ENCODE results near the gene RADX. TPM values are rescaled to one million over a fixed set of nuclear protein-coding genes. Genes with fewer than 3 reads are reported as not detected.

Gene RADX
- total RNA-seq, 2 experiments from 2014 or later: 30.8 to 35.7 TPM

GRCh38 chrX:106672527-106672926 is 60.7 kb downstream of the RADX start:
- BruUV-seq (replicated peaks): no TSS peak
- no peak overlapping the region for H3K27ac ChIP-seq (ENCODE audit: low read depth, low read length, poor library complexity, severe bottlenecking)
- intact Hi-C loops (cut with micrococcal nuclease; ENCODE audit: unreplicated experiment): no loop called here
- POLR2A ChIA-PET: no interaction called here
- TF ChIP-seq, protein P1, sequence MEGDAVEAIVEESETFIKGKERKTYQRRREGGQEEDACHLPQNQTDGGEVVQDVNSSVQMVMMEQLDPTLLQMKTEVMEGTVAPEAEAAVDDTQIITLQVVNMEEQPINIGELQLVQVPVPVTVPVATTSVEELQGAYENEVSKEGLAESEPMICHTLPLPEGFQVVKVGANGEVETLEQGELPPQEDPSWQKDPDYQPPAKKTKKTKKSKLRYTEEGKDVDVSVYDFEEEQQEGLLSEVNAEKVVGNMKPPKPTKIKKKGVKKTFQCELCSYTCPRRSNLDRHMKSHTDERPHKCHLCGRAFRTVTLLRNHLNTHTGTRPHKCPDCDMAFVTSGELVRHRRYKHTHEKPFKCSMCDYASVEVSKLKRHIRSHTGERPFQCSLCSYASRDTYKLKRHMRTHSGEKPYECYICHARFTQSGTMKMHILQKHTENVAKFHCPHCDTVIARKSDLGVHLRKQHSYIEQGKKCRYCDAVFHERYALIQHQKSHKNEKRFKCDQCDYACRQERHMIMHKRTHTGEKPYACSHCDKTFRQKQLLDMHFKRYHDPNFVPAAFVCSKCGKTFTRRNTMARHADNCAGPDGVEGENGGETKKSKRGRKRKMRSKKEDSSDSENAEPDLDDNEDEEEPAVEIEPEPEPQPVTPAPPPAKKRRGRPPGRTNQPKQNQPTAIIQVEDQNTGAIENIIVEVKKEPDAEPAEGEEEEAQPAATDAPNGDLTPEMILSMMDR (conservative IDR thresholded peaks at IDR 0.05; ENCODE audit: low read length): no peak
- TF ChIP-seq EZH2phosphoT487 (IDR thresholded peaks at IDR 0.05; ENCODE audit: borderline replicate concordance, low read depth, low read length): no peak
- no peak for DNase-seq (ENCODE audit: low spot score)
- no peaks in the 10 kb centered on the region for H3K36me3 ChIP-seq (ENCODE audit: insufficient read depth, low read length)
- CTCF ChIA-PET (ENCODE audit: unreplicated experiment): no interaction called here
- no peaks in the 10 kb centered on the region for H3K4me1 ChIP-seq (ENCODE audit: insufficient read depth, low read length, poor library complexity, severe bottlenecking)
- H3K79me2 ChIP-seq (ENCODE audit: insufficient read depth, low read depth, low read length): no peaks in the 10 kb centered on the region
- H4K20me1 ChIP-seq (ENCODE audit: insufficient read depth, low read length): no peaks in the 10 kb centered on the region
- no peaks in the 10 kb centered on the region for H3K9me2 ChIP-seq (ENCODE audit: insufficient read depth, low read length)
- no peaks in the 10 kb centered on the region for H3K9me3 ChIP-seq (ENCODE audit: low read length)
- no peak overlapping the region for H2AFZ ChIP-seq (ENCODE audit: low read length)
- H3K4me3 ChIP-seq (ENCODE audit: low read depth, low read length, poor library complexity, severe bottlenecking): no peak overlapping the region
- no peak overlapping the region for H3K4me2 ChIP-seq (ENCODE audit: low read length)

DNA sequence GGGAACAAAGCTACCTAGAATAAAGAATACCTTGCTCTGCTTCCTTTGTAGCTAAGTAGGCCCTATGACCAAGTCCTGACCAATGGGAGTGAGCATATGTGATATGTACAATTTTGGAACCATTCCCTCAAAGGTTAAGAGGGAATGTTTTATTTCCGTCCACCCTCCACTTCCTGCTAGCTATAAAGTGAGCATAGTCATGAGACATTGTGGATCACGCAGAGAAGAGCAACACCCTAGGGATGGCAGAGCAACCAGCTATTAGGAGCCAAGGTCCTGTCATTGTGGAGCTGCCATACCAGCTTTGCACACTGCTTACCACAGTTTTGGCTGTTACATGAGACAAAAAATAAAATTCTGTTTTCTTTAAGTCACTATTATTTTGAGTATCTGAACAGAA is 68.9 kb downstream of the RADX start:
- H3K9me2 ChIP-seq (ENCODE audit: insufficient read depth, low read length): no peaks in the 10 kb centered on the region
- no peaks in the 10 kb centered on the region for H3K9me3 ChIP-seq (ENCODE audit: low read length)
- CTCF ChIA-PET (ENCODE audit: unreplicated experiment): no interaction called here
- no TSS peak for BruUV-seq (replicated peaks)
- H3K4me2 ChIP-seq (ENCODE audit: low read length): no peak overlapping the region
- POLR2A ChIA-PET: interaction anchor here (0.7 to 1.3 kb wide), 2 partner anchors 9 to 980 kb away, joined by 3 read pairs; no protein-coding TSS in a partner anchor
- H4K20me1 ChIP-seq (ENCODE audit: insufficient read depth, low read length): no peaks in the 10 kb centered on the region
- H2AFZ ChIP-seq (ENCODE audit: low read length): no peak overlapping the region
- no peaks in the 10 kb centered on the region for H3K79me2 ChIP-seq (ENCODE audit: insufficient read depth, low read depth, low read length)
- no peak overlapping the region for H3K27ac ChIP-seq (ENCODE audit: low read depth, low read length, poor library complexity, severe bottlenecking)
- no peak for DNase-seq (ENCODE audit: low spot score)
- intact Hi-C loops (cut with micrococcal nuclease; ENCODE audit: unreplicated experiment): no loop called here
- TF ChIP-seq, protein P1 (conservative IDR thresholded peaks at IDR 0.05; ENCODE audit: low read length): no peak
- no peak for TF ChIP-seq EZH2phosphoT487 (IDR thresholded peaks at IDR 0.05; ENCODE audit: borderline replicate concordance, low read depth, low read length)
- no peaks in the 10 kb centered on the region for H3K4me1 ChIP-seq (ENCODE audit: insufficient read depth, low read length, poor library complexity, severe bottlenecking)
- H3K36me3 ChIP-seq (ENCODE audit: insufficient read depth, low read length): no peaks in the 10 kb centered on the region
- no peak overlapping the region for H3K4me3 ChIP-seq (ENCODE audit: low read depth, low read length, poor library complexity, severe bottlenecking)

DNA sequence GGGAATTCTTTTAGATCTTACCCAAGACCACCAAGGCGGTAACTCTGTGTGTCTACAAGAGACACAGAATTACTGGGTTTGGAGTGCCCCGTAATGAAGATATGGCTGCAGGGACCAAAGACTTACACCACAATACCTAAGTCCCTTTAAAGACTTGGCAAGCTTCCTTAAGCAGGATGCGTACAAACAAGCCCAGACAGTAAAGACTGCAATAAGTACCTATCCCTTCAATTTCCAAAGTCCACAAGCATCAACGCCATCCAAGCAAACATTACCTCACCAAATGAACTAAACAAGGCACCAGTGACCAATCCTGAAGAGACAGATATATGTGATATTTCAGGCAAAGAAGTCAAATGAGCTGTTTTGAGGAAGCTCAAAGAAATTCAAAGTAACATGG is 72.4 kb downstream of the RADX start:
- no peak overlapping the region for H3K27ac ChIP-seq (ENCODE audit: low read depth, low read length, poor library complexity, severe bottlenecking)
- H3K9me3 ChIP-seq (ENCODE audit: low read length): no peaks in the 10 kb centered on the region
- intact Hi-C loops (cut with micrococcal nuclease; ENCODE audit: unreplicated experiment): no loop called here
- no peaks in the 10 kb centered on the region for H3K4me1 ChIP-seq (ENCODE audit: insufficient read depth, low read length, poor library complexity, severe bottlenecking)
- ChIA-PET POLR2A (interaction anchor here (1.0 kb wide), 1 partner anchor 14 kb away, joined by 4 read pairs; no protein-coding TSS in a partner anchor), CTCF (ENCODE audit: unreplicated experiment) (no interaction called here)
- no peak overlapping the region for H3K4me2 ChIP-seq (ENCODE audit: low read length)
- H4K20me1 ChIP-seq (ENCODE audit: insufficient read depth, low read length): no peaks in the 10 kb centered on the region
- no peaks in the 10 kb centered on the region for H3K36me3 ChIP-seq (ENCODE audit: insufficient read depth, low read length)
- H2AFZ ChIP-seq (ENCODE audit: low read length): no peak overlapping the region
- H3K4me3 ChIP-seq (ENCODE audit: low read depth, low read length, poor library complexity, severe bottlenecking): no peak overlapping the region
- no peak for TF ChIP-seq EZH2phosphoT487 (IDR thresholded peaks at IDR 0.05; ENCODE audit: borderline replicate concordance, low read depth, low read length)
- TF ChIP-seq, protein P1 (conservative IDR thresholded peaks at IDR 0.05; ENCODE audit: low read length): no peak
- H3K9me2 ChIP-seq (ENCODE audit: insufficient read depth, low read length): no peaks in the 10 kb centered on the region
- H3K79me2 ChIP-seq (ENCODE audit: insufficient read depth, low read depth, low read length): no peaks in the 10 kb centered on the region
- DNase-seq (ENCODE audit: low spot score): no peak
- BruUV-seq (replicated peaks): no TSS peak

Measured in OCI-LY7 (cell line).